ENCODE results near the gene SLN. TPM values are rescaled to one million over a fixed set of nuclear protein-coding genes. Genes with fewer than 3 reads are reported as not detected.

Gene SLN
- total RNA-seq, 1 donor from 2014 or later, result 2.4 TPM

DNA sequence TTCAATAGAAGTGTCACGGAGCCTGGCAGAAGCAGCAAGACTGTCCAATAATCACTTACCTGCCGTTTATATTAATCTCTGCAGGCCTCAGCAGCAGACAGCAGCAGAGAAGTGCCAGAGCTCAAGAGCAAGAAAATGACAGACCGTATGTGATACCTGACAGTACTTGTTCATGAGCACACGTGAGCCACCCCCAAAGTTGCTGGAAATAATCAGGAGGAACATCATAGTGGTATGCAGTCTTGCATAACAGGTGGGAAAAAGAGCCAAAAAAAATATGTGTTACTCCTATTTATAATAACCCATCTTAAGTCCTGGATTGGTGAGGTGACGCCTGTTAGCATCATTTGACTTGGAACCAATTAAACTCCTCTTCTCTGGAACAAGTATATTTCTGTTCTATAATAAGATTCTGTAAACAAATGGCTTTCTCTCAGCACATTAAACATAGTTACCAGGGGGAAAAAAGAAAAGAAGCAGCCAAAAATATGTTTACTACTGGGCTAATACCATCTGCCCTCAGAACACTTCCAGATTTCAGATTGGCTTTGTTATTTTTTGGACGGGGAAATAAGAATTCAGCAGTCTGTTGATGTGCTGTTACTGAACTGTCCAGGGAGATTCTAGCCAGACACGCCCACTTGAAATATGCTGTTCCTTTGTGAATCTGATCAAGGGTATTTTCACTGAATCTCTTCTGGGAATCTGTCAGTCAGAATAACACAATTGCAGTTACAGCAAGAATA lies 7.9 kb upstream of the SLN start:
- DNase-seq (ENCODE audit: low read depth), result peak; percentile 38

DNA sequence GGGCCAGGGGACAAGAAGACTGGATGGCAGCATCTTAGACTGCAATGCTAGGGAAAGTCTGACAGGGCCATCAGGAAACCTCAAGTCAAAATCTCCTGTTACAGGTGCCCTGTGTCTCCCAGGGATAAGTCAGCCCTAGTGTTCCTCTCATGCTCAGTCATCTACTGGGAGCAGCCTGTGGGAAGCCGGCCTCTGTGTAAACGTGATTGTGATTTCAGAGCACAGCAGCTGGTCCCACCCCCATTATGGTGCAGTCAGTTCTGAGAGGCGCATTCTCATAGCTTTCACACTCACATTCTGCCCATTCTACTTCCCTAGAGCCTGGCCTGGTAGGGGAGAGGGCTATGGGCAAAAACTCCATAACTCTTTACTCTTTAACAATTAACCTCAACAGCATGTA lies 7.2 kb upstream of the SLN start:
- no peak for DNase-seq (ENCODE audit: low read depth)

- DNase-seq (ENCODE audit: low read depth), result peak; percentile 89
Measured at GRCh38 chr11:107716884-107717532, 5.2 kb upstream of the SLN start.

DNA sequence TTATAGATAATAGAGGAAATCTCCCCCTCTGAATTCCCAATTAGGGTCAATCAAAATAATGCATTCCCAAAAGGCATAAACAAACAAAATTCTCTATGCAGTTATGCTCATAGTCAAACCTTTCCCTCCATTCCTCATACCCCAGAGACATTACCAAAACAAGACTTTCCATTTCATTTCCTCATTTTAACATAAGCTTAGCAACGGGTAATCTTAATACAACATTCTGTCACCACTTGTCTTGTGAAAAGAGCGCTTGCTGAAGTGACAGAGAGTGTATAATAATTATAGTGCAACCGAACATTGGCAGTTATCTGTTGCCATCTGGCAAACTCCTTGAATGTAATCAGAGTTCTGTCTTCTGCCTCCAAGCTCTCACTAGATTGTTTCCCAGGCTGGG lies 1.2 kb upstream of the SLN start:
- DNase-seq (ENCODE audit: low read depth), result no peak

- peak; percentile 67 for DNase-seq (ENCODE audit: low read depth)
Measured at GRCh38 chr11:107710301-107710700, 1.6 kb downstream of the SLN start.

- DNase-seq (ENCODE audit: low read depth), result no peak
Measured at GRCh38 chr11:107708792-107709191, 3.1 kb downstream of the SLN start.

- DNase-seq (ENCODE audit: low read depth), result peak; percentile 61
Measured at GRCh38 chr11:107707807-107708206, 4.0 kb downstream of the SLN start.

DNA sequence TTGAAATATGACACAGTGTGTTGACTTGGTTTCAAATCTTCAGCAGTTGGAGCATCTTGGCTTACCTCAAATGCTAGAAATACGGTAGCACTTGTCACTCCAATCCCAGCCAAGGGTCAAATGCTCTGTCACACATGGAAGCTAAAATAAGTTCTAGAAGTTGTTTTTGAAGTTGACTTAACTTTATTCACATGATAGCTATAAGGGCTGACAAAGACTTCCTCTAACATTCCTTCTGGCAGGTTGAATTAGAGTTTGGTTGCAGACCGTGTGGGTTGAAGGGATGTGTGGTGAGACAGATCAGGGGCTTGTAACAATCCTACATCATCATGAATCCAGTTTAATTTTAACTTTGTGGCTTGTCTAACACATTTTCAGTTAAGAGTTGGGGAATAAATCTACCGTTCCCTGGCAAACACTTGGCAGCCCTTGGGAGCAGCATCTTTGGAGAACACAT lies 4.6 kb downstream of the SLN start:
- DNase-seq (ENCODE audit: low read depth), result peak; percentile 96

DNA sequence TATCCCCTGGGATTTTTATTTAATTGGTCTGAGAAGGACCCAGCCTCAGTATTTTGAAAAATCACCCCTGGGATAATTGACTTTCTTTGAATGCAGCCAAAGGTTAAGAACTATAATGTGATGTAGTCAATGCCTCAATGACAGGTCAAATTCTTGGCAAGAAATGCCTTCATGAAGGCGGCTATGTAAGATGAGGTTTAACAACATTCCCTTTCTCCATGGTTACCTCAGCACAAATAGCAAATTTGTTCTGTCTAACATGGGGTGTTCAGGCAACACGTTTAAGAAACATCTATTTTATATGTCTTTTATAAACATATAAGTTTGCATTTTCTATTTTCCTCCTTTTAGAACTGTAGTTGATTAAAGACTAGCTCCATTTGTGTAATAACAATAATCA lies 5.3 kb downstream of the SLN start:
- DNase-seq (ENCODE audit: low read depth), result peak; percentile 69

- peak; percentile 99 for DNase-seq (ENCODE audit: low read depth)
Measured at GRCh38 chr11:107705027-107705426, 6.8 kb downstream of the SLN start.

GRCh38 chr11:107704451-107704850 lies 7.4 kb downstream of the SLN start:
- peak; percentile 81 for DNase-seq (ENCODE audit: low read depth)

GRCh38 chr11:107702723-107703122 lies 9.1 kb downstream of the SLN start:
- peak; percentile 47 for DNase-seq (ENCODE audit: low read depth)

DNA sequence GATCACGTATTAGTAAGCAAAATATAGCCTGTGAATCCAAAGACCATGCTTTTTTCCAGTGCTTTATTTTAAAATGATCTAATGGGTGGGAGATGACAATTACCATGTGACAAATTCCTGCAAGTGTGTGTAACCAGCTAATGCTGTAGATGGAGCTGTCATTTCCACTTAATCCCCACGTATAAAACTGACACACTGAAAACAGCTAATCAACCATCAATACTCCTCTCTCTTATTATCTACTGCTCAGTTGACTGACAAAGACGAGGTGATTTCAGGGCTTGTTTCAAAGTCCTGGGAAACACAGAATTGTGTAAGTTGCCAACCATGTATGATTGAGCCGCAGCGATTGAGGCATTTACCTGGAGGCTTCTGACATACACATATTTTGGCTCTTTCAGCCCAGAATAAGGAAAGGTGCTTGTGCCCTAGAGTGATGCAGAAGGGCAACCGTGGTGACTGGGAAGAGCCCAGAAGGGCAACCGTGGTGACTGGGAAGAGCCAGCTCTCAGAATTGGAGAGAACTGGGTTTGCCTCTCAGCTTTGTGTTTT lies 9.7 kb downstream of the SLN start:
- no peak for DNase-seq (ENCODE audit: low read depth)

- no peak for DNase-seq (ENCODE audit: low read depth)
Measured at GRCh38 chr11:107699371-107700285, 12.2 kb downstream of the SLN start.

GRCh38 chr11:107697291-107697690 lies 14.6 kb downstream of the SLN start:
- no peak for DNase-seq (ENCODE audit: low read depth)

DNA sequence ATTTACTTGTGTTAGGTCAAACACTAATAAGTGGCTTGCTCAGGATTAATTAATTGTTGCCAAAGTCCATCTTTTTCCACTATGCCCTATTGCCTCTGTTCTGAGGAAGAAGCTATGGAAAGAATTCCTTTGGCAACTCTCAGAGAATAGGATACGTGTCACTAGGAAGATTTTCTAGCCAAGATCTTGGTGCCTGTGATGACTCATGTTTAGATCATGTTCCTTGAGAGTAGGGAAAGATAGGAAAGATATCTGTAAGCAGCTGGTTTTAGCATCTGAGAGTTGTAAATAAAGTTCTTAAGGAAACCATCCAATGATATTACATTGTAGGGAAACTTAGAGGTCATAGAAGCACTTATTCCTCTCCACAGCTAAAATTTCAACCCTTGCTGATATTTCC lies 15.7 kb downstream of the SLN start:
- DNase-seq (ENCODE audit: low read depth), result peak; percentile 95

GRCh38 chr11:107695446-107695845 lies 16.4 kb downstream of the SLN start:
- no peak for DNase-seq (ENCODE audit: low read depth)

GRCh38 chr11:107691000-107691750 lies 20.7 kb downstream of the SLN start:
- no peak for DNase-seq (ENCODE audit: low read depth)

DNA sequence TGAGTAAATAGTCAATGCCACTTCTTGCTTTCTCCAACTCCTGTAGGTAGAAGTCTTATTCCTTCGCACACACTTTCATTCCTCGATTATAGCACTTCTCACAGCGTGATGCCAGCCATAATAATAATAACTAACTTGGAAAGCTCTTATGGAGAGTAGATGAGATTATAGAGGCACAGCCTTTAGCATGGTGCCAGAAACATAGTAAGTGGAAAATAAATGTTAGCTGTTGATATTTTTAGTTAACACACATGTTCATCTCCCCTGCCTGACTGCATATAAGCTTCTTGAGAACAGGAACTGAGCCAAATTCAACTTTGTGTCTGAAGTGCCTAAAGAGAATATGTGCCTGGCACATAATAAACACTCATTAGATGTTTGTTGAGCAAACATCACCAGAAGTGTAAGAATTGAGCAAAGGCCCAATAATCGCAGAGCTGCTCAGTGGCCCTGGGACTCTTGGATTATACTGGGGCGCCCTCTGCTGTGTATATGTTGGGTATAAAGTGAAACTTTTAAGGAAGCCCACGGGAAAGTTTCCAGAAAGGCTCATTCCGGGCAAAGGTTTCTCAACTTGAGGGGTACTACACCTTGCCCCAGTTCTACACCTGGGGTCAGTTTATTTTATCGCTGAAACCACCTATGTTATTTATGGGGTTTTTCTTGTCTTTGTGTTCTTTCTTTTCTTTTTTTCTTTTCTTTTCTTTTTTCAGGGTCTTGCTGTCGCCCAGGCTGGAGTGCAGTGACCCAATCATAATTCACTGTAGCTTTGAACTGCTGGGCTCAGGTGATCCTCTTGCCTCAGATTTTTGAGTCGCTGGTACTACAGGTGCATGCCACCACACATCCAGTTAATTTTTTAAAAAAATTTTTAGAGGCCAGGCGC lies 22.3 kb downstream of the SLN start:
- peak; percentile 46 for DNase-seq (ENCODE audit: low read depth)

DNA sequence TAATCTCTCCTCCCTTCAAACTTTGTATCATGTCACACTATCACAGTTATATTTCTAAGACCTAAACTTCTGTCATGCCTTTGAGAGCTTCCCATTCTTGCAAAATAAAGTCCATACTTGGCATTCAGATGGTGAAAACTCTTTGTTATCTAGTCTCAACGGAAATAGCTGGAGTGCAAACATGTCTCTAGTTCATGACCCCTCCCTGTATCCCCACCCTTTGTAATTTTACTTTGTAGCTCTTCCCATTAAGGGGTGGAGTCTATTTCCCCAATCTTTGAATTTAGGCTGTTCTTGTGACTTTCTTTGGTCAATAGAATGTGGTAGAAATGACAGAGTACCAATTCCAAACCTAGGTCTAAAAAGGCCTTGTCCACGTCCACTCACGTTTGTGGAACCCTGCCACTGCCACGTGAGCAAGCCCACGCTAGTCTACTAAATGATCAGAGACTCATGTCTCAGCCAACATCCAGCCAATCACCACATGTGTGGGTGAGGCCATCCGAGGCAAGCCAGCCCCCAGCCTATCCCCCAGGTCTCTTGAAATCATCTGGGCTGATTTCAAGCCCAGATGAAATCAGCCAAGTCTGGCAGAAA lies 23.4 kb downstream of the SLN start:
- DNase-seq (ENCODE audit: low read depth), result no peak
